Upper lobe of right lung (tissue), 1 donor: Measurements from ENCODE around the gene TSKU. TPM values are rescaled to one million over a fixed set of nuclear protein-coding genes. Genes with fewer than 3 reads are reported as not detected.
A peak's percentile ranks its signal among the peaks of the same experiment; 100 is the strongest.
"Not testable (repeated sequence)": the region's sequence is repeated elsewhere in the genome, so short reads cannot be mapped to it uniquely, and the experiment has no call there.

Experiments used
- ATAC-seq: fragments of 200-7000 bp; cut with Tn5 transposase; one replicate; pipeline ENCODE4 v1.9.1; 2020; ENCODE audit warnings: mild to moderate bottlenecking, moderate library complexity
- DNase-seq: peaks from one replicate; pipeline ENCODE4 v3.0.0-alpha.2; 2020
- H3K27ac ChIP-seq: fragments of 200-600 bp; one replicate; pipeline ENCODE4 v1.8.0; 2022
- H3K27me3 ChIP-seq: fragments of 200-600 bp; one replicate; pipeline ENCODE4 v1.8.0; 2022; ENCODE audit warnings: mild to moderate bottlenecking
- H3K36me3 ChIP-seq: fragments of 200-600 bp; one replicate; pipeline ENCODE4 v1.8.0; 2022
- H3K4me1 ChIP-seq: fragments of 200-600 bp; one replicate; pipeline ENCODE4 v1.8.0; 2022
- H3K4me3 ChIP-seq: fragments of 200-600 bp; one replicate; pipeline ENCODE4 v1.8.0; 2022; ENCODE audit warnings: mild to moderate bottlenecking
- H3K9me3 ChIP-seq: fragments of 200-600 bp; one replicate; pipeline ENCODE4 v1.8.0; 2022
- intact Hi-C: fragments of 100-400 bp; cut with DNase I; formaldehyde crosslinking; loops from one replicate; pipeline ENCODE4 v1.11.0; 2022
- total RNA-seq: library from RNA; stranded (reverse); fragmentation: NEBNext Ultra II Directional; extraction: Animal tissue kit (Norgen Biotek cat#: 25700); gene quantifications from one replicate; pipeline ENCODE4 v1.2.1, GENCODE V29; 2021
- TF ChIP-seq, protein P1 (sequence below): fragments of 200-600 bp; IDR thresholded peaks from one replicate; pipeline ENCODE4 v1.8.0; 2022; ENCODE audit warnings: antibody characterized with exemption
- donor health status: DM: no; HTN: yes; CAD: no; lungs with severe emphysema.

The TSKU gene
- total RNA-seq, 1 donor from 2014 or later, result 18.1 TPM

DNA sequence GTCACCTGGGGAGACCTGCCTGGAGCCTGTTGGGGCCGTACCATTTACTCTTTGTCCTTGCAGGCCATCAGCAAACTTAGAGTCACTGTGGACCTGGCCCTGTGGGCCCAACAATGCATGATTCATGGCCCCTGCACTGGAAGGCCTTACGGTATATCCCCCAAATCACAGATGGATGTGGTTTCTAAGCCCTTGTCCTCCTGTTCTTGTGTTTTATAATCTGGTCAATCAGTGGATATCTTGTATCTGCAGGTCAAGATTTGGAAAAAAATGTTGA lies 6.2 kb downstream of the TSKU start:
- intact Hi-C loops, result no loop called here

DNA sequence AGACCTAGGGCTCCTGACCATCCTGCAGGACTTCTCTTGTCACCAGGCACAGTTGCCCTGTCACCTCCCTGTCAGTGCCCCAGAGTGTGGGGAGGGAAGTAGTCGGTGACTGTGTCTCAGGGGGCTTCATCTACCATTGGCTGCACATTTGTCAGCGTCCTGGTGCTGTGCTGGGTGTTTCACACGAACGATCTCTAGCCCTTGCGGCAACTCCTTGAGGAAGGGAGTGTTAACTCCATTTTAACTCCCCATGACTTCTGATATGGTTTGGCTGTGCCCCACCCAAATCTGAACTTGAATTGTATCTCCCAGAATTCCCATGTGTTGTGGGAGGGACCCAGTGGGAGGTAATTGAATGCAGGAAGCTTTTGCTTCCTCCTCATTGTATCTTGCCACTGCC lies 7.1 kb downstream of the TSKU start:
- TF ChIP-seq, protein P1, sequence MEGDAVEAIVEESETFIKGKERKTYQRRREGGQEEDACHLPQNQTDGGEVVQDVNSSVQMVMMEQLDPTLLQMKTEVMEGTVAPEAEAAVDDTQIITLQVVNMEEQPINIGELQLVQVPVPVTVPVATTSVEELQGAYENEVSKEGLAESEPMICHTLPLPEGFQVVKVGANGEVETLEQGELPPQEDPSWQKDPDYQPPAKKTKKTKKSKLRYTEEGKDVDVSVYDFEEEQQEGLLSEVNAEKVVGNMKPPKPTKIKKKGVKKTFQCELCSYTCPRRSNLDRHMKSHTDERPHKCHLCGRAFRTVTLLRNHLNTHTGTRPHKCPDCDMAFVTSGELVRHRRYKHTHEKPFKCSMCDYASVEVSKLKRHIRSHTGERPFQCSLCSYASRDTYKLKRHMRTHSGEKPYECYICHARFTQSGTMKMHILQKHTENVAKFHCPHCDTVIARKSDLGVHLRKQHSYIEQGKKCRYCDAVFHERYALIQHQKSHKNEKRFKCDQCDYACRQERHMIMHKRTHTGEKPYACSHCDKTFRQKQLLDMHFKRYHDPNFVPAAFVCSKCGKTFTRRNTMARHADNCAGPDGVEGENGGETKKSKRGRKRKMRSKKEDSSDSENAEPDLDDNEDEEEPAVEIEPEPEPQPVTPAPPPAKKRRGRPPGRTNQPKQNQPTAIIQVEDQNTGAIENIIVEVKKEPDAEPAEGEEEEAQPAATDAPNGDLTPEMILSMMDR, result no peak
- Histone ChIP-seq H3K27ac (no peak overlapping the region), H3K36me3 (no peaks in the 10 kb centered on the region), H3K4me1 (peaks cover 31% of the 10 kb centered on the region), H3K4me3 (no peak overlapping the region), H3K27me3 (no peaks in the 10 kb centered on the region), H3K9me3 (no peaks in the 10 kb centered on the region)
- no peak for ATAC-seq
- intact Hi-C loops, result no loop called here
- no peak for DNase-seq

More for the DNA sequence above, 6.2 kb downstream of the TSKU start:
- ATAC-seq (no peak), DNase-seq (peak; percentile 27)
- Histone ChIP-seq H3K36me3 (no peaks in the 10 kb centered on the region), H3K9me3 (no peaks in the 10 kb centered on the region), H3K27ac (no peak overlapping the region), H3K27me3 (no peaks in the 10 kb centered on the region), H3K4me1 (peaks cover 38% of the 10 kb centered on the region), H3K4me3 (no peak overlapping the region)
- TF ChIP-seq, protein P1, result no peak

DNA sequence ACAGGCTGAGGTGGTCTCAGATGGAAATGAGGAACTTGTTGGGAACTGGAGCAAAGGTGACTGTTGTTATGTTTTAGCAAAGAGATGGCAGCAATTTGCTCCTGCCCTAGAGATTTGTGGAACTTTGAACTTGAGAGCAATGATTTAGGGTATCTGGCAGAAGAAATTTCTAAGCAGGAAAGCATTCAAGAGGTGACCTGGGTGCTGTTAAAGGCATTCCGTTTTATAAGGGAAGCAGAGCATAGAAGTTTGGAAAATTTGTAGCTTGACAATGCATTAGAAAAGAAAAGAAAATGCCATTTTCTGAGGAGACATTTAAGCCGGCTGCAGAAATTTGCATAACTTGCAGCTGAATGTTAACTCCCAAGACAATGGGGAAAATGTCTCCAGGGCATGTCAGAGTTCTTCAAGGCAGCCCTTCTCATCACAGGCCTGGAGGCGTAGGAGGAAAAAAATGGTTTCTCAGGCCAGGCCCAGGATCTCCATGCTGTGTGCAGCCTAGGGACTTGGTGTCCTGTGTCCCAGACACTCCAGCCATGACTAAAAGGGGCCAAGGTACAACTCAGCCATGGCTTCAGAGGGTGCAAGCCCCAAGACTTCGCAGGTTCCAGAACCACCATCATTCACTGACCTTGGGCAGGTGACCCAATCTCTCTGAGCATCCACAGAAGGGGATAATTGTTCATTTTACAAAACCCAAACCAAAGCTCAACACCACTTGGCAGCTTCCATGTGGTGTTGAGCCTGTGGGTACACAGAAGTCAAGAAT lies 8.0 kb downstream of the TSKU start:
- H3K4me1 ChIP-seq, result peaks cover 31% of the 10 kb centered on the region
- ATAC-seq, result not testable (repeated sequence)

DNA sequence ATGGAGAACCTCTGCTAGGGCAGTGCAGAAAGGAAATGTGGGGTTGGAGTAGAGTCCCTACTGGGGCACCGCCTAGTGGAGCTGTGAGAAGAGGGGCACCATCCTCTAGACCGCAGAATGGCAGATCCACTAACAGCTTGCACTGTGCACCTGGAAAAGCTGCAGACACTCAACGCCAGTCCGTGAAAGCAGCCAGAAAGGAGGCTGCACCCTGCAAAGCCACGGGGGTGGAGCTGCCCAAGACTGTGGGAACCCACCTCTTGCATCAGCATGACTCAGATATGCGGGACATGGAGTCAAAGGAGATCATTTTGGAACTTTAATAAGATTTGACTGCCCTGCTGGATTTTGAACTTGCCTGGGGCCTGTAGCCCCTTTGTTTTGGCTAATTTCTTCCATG lies 8.7 kb downstream of the TSKU start:
- H3K36me3 ChIP-seq, result peaks cover 7% of the 10 kb centered on the region
- DNase-seq (no peak), ATAC-seq (no peak)
- H3K9me3 ChIP-seq, result no peaks in the 10 kb centered on the region
- no peak overlapping the region for H3K27ac ChIP-seq
- no peaks in the 10 kb centered on the region for H3K27me3 ChIP-seq
- peaks cover 31% of the 10 kb centered on the region for H3K4me1 ChIP-seq
- intact Hi-C loops, result no loop called here
- no peak overlapping the region for H3K4me3 ChIP-seq
- TF ChIP-seq, protein P1, result no peak

More for the DNA sequence above, 8.0 kb downstream of the TSKU start:
- H3K27me3 ChIP-seq, H3K36me3 ChIP-seq, H3K27ac ChIP-seq, intact Hi-C loops, H3K4me3 ChIP-seq, DNase-seq, H3K9me3 ChIP-seq: not testable (repeated sequence)

DNA sequence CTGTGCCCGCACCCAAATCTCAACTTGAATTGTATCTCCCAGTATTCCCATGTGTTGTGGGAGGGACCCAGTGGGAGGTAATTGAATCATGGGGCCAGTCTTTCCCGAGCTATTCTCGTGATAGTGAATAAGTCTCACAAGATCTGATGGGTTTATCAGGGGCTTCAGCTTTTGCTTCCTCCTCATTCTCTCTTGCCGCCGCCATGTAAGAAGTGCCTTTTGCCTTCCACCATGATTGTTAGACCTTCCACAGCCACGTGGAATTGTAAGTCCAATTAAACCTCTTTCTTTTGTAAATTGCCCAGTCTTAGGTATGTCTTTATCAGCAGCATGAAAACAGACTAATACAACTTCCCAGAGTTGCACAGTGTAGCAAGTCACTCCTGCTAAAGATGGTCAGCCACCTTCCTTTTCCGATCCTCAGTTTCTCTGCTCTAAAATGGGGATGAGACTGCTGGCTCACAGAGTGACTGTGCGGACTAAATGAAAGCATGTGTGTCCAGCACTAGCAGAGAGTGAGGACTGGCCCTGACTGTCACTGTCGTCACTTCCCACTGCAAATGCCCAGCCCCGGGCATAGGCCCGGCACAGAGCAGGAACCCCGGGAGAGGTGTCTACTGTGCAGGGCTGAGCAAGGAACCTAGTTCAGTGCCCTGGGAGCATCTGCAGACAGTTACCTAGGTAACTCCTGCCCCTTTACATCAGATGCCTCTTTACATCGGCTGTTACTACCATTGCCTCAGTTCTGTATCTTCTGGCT lies 9.5 kb downstream of the TSKU start:
- Histone ChIP-seq H3K36me3 (peaks cover 7% of the 10 kb centered on the region), H3K4me3 (no peak overlapping the region), H3K4me1 (peaks cover 25% of the 10 kb centered on the region), H3K27ac (no peak overlapping the region), H3K27me3 (no peaks in the 10 kb centered on the region), H3K9me3 (no peaks in the 10 kb centered on the region)
- TF ChIP-seq, protein P1, result no peak
- intact Hi-C loops, result no loop called here
- ATAC-seq, result no peak
- no peak for DNase-seq
